Thoracic aorta (tissue), 2 donors: ENCODE measurements around the gene NPY. TPM values are rescaled to one million over a fixed set of nuclear protein-coding genes. Genes with fewer than 3 reads are reported as not detected.

ENCODE experiments used
- ATAC-seq: fragments of 150-250 bp; one replicate; pipeline ENCODE4 v1.8.0; 2017; ENCODE audit warnings: low read depth; ENCODE audit not compliant: insufficient number of reproducible peaks, low FRiP score
- DNase-seq: peaks from one replicate; pipeline ENCODE4 v3.0.0-alpha.2; 2020; ENCODE audit warnings: low spot score
- H3K27ac ChIP-seq, 2 donors: fragments of 200-600 bp; sonication (generic); 1 replicate in 1 of 2; 2 replicates in 1 of 2; pipeline ENCODE4 v1.5.1; 2016; ENCODE audit warnings: mild to moderate bottlenecking in 2 of 2, moderate library complexity in 2 of 2
- H3K27me3 ChIP-seq: fragments of 200-600 bp; sonication (generic); replicated peaks from 2 replicates; pipeline ENCODE4 v1.6.0; 2016; ENCODE audit warnings: mild to moderate bottlenecking; ENCODE audit not compliant: insufficient read depth
- H3K36me3 ChIP-seq: fragments of 200-600 bp; sonication (generic); one replicate; pipeline ENCODE4 v1.5.1; 2016
- H3K4me1 ChIP-seq, 2 donors: fragments of 200-600 bp; sonication (generic); 1 replicate in 1 of 2; 2 replicates in 1 of 2; pipeline versions ENCODE4 v1.5.1 to v1.6.0; 2016; ENCODE audit warnings: low read depth in 2 of 2, mild to moderate bottlenecking in 1 of 2; ENCODE audit not compliant: control insufficient read depth in 1 of 2
- H3K4me3 ChIP-seq: fragments of 200-600 bp; sonication (generic); 2 replicates; pipeline ENCODE4 v1.5.1; 2016; ENCODE audit warnings: mild to moderate bottlenecking
- H3K9me3 ChIP-seq: fragments of 200-600 bp; sonication (generic); 2 replicates; pipeline ENCODE4 v1.5.1; 2016
- total RNA-seq, 2 donors: library from RNA; depleted of rRNA; stranded (reverse); fragments of >200 nt; gene quantifications; one replicate each; pipeline versions ENCODE4 v1.1.0 to v1.2.3, GENCODE V29; 2016
- TF ChIP-seq, protein P1 (sequence below): fragments of 200-600 bp; sonication (generic); IDR thresholded peaks from one replicate; pipeline ENCODE4 v1.5.1; 2019; ENCODE audit warnings: antibody characterized with exemption

The NPY gene
- total RNA-seq, 2 donors from 2014 or later = not detected

DNA sequence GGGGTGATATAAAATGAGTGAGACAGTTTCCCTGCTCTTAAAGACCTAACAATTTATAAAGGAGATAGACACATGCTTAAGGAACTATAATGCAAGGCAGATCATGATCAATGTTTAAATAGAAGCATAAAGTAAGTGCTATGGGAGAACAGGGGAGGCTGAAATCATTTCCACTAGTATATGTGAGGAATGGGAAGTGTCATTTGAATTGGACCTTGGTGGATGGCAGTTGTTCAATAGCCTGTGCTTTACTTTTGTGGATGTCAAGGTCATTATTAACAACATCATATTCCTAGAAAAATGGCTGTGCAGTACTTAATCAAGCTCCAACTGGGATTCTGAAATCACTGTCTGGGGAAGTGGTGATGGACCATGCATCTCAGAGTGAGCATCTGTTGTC is 14.7 kb downstream of the NPY start:
- no peaks in the 10 kb centered on the region for H3K36me3 ChIP-seq
- DNase-seq = no peak
- no peaks in the 10 kb centered on the region for H3K9me3 ChIP-seq
- H3K27me3 ChIP-seq = no peaks in the 10 kb centered on the region
- ATAC-seq = no peak
- TF ChIP-seq, protein P1, sequence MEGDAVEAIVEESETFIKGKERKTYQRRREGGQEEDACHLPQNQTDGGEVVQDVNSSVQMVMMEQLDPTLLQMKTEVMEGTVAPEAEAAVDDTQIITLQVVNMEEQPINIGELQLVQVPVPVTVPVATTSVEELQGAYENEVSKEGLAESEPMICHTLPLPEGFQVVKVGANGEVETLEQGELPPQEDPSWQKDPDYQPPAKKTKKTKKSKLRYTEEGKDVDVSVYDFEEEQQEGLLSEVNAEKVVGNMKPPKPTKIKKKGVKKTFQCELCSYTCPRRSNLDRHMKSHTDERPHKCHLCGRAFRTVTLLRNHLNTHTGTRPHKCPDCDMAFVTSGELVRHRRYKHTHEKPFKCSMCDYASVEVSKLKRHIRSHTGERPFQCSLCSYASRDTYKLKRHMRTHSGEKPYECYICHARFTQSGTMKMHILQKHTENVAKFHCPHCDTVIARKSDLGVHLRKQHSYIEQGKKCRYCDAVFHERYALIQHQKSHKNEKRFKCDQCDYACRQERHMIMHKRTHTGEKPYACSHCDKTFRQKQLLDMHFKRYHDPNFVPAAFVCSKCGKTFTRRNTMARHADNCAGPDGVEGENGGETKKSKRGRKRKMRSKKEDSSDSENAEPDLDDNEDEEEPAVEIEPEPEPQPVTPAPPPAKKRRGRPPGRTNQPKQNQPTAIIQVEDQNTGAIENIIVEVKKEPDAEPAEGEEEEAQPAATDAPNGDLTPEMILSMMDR = no peak
- H3K27ac ChIP-seq = no peak overlapping the region
- no peaks in the 10 kb centered on the region for H3K4me1 ChIP-seq
- H3K4me3 ChIP-seq = no peak overlapping the region

DNA sequence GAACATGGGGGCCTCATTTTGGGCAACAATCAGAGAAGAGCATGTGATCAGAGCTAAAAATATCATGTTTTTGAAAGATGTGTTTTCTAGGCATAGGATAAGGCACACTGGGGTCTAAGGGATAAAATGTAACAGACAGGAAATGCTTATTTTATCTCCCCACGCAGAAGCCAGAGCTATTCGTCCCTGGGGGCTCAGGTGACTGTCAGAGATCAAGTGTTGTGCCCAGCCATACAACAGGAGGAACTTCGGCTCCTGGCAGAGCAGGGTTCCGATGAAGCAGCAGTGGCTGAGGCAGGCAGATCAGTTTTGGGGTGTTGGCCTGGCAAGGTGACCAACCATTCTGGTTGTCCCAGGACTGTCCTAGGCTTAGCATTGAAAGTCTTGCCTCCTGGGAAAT is 15.2 kb downstream of the NPY start:
- no peaks in the 10 kb centered on the region for H3K36me3 ChIP-seq
- TF ChIP-seq, protein P1 = no peak
- no peak for DNase-seq
- H3K27me3 ChIP-seq = no peaks in the 10 kb centered on the region
- ATAC-seq = no peak
- H3K27ac ChIP-seq = no peak overlapping the region
- no peak overlapping the region for H3K4me3 ChIP-seq
- no peaks in the 10 kb centered on the region for H3K9me3 ChIP-seq
- no peaks in the 10 kb centered on the region for H3K4me1 ChIP-seq

DNA sequence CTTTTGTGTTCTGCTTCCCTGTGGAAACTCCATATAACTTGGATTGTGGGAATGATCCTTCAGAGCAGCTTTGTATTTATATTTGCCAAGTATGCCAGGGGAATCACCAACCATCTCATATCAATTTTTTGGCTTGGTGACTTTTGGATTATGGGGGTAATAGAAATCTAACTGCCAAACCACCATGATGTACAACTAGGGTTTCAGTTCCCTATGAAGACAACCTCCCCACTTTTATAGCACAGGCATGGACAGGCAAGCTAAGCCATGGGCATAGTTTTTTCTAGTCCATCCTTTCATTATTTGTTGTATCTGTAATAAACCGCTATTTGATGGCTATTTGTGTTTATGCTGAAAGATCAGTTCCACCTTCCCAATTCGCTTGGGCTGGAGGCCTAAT is 17.7 kb downstream of the NPY start:
- H3K4me1 ChIP-seq = no peaks in the 10 kb centered on the region
- no peaks in the 10 kb centered on the region for H3K9me3 ChIP-seq
- H3K27ac ChIP-seq = no peak overlapping the region
- H3K36me3 ChIP-seq = no peaks in the 10 kb centered on the region
- ATAC-seq (no peak), DNase-seq (no peak)
- no peaks in the 10 kb centered on the region for H3K27me3 ChIP-seq
- TF ChIP-seq, protein P1 = no peak
- no peak overlapping the region for H3K4me3 ChIP-seq

DNA sequence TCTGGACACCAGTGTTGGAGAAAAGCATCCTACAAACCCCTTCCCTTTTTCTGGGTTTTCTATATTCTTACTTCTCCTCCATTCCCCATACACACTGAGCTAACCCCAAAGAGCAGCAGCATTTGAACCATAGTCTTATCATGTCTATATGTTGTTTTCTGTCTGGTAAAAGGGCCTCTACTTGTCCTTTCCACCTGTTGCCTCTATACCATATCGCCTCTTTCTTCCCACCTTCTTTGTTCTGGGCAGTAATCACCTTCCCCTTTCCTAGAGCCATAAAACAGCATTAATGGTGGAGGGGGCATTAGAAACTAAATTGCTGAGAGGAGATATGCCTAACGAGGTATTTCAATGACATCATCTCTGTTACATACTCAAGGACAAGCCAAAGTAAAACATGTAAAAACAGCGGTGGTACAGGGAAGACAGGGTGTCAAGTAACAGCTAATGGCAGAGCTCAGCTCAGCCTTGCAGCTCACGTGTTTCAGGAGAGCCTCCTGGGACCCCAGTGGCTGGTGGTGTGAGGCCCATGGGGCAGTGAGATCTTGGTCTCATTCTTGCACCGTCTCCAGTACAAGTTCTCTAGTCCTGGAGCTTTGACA is 20.6 kb downstream of the NPY start:
- Histone ChIP-seq H3K27ac (no peak overlapping the region), H3K4me3 (no peak overlapping the region), H3K36me3 (no peaks in the 10 kb centered on the region), H3K27me3 (no peaks in the 10 kb centered on the region), H3K4me1 (no peaks in the 10 kb centered on the region), H3K9me3 (no peaks in the 10 kb centered on the region)
- TF ChIP-seq, protein P1 = no peak
- DNase-seq = no peak
- ATAC-seq = no peak

DNA sequence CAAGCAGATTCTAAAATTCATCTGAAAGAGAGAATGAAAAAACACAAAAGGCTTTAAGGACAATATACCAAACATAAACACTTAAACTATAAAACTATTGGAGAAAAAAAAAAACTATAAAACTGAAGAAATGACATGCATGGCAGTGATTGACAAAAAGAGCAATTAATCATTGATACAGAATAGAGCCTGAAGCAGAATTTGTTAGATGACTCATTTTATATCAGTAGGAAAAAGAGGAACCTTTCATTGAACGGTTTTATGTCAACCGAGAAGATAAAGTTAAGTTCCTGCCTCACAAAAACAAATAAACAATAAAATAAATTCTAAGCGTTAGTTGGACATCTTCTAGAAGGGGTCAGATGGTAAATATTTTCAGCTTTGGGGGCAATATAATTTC is 23.3 kb downstream of the NPY start:
- DNase-seq = no peak
- TF ChIP-seq, protein P1 = no peak
- ATAC-seq = no peak

More for the DNA sequence above, 23.3 kb downstream of the NPY start:
- Histone ChIP-seq H3K27ac (no peak overlapping the region), H3K9me3 (no peaks in the 10 kb centered on the region), H3K4me3 (no peak overlapping the region), H3K27me3 (no peaks in the 10 kb centered on the region), H3K4me1 (no peaks in the 10 kb centered on the region), H3K36me3 (no peaks in the 10 kb centered on the region)
